ENCODE measurements around the gene FBXL19.
"Not testable (repeated sequence)": the region's sequence is repeated elsewhere in the genome, so short reads cannot be mapped to it uniquely, and the experiment has no call there.

FBXL19 gene, protein sequence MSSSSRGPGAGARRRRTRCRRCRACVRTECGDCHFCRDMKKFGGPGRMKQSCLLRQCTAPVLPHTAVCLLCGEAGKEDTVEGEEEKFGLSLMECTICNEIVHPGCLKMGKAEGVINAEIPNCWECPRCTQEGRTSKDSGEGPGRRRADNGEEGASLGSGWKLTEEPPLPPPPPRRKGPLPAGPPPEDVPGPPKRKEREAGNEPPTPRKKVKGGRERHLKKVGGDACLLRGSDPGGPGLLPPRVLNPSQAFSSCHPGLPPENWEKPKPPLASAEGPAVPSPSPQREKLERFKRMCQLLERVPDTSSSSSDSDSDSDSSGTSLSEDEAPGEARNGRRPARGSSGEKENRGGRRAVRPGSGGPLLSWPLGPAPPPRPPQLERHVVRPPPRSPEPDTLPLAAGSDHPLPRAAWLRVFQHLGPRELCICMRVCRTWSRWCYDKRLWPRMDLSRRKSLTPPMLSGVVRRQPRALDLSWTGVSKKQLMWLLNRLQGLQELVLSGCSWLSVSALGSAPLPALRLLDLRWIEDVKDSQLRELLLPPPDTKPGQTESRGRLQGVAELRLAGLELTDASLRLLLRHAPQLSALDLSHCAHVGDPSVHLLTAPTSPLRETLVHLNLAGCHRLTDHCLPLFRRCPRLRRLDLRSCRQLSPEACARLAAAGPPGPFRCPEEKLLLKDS

DNA sequence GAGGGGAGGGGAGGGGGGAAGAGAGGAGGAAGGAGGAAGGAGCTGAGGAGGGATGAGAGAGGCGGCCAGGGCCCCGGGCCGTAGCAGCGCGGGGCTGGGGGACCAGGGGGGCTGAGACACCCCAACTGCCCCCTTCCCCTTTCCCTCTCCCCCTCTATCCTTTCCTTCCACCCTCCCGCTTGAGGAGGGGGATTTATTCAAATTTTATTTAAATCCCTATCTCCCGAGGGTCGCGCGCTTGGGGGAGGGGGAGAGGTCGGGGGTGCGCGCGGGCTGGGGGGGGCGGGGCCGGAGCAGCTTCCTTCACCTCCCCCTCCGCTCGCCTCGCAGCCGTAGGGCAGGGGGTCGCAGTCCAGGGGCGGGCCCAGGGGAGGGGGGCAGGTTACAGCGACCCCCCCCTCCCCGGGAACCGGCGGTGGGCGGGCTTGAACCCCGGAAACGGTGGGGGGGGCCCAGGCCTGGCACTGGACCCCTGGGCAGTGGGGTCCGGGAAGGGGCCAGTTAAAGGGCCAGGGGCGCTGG is at the start of gene FBXL19:
Gene FBXL19, plus strand, starts transcription at position 19 of the 522 bp plus-strand sequence. CDS start 2,183 bp downstream, outside the sequence.
- no peak for DNase-seq (ENCODE audit: low read depth)

DNA sequence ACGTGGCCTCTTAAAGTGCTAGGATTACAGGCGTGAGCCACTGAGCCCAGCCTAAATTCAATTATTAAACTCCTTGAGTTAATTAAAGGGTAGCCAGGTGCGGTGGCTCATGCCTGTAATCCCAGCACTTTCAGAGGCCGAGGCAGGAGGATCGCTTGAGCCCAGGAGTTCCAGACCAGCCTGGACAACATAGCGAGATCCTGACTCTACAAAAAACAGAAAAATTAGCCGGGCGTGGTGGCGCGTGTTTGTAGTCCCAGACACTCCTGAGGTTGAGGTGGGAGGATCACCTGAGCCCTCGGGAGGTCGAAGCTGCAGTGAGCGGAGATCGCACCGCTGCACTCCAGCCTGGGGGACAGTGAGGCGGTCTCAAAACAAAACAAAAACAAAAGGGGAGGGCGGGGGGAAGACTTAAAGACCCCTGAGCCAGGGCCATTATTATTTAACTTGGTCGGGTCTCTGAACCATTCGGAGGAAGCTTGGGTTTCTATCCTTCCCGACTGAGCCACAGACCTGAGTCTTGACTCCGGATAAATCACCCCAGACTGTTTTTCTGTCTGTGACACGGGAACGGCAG is 49.0 kb upstream of the FBXL19 start:
- no peak for DNase-seq (ENCODE audit: low read depth)

DNA sequence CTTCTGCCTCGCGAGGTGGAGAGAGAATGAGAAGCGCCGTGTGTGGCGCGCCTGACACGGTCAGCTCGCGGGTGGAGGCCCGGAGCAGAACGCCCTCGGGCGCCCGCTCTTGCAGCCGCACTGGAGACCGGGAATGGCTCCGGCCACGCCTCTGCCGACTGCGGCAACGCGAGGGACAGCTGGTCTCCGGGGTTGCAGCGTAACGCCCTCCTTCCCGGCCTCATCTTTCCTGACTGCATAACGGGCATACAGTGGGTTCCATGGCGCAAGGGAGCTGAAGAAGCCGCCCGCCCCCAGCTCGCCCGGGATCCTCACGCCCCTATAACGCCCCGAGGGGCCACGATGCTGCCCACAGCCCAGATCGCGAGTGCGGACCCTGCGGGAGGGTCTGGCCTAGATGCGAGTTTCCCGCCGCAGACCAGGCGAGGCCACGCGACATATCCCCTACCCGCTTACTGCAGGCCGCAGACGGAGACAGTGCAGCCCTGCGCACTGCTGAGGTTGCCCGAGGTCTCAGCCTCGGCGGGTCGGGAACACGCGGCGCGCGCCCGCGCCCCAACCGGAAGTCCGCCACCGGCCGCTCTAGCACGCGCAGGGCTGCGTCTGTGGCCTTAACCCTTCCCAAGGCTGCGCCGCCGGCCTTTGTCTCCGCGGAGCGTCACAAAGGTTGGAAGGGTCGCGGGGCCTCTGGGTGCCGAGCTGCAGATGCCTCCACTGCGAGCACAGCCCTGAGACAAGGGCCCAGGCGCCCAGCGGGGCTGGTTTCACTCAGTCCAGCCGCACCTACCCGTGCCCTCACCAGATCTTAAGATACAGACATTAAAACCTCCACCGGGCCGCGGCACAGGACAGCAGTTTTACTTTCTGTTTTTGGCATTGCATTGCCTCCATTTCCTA is 48.3 kb upstream of the FBXL19 start:
- DNase-seq (ENCODE audit: low read depth), result peak; percentile 79

DNA sequence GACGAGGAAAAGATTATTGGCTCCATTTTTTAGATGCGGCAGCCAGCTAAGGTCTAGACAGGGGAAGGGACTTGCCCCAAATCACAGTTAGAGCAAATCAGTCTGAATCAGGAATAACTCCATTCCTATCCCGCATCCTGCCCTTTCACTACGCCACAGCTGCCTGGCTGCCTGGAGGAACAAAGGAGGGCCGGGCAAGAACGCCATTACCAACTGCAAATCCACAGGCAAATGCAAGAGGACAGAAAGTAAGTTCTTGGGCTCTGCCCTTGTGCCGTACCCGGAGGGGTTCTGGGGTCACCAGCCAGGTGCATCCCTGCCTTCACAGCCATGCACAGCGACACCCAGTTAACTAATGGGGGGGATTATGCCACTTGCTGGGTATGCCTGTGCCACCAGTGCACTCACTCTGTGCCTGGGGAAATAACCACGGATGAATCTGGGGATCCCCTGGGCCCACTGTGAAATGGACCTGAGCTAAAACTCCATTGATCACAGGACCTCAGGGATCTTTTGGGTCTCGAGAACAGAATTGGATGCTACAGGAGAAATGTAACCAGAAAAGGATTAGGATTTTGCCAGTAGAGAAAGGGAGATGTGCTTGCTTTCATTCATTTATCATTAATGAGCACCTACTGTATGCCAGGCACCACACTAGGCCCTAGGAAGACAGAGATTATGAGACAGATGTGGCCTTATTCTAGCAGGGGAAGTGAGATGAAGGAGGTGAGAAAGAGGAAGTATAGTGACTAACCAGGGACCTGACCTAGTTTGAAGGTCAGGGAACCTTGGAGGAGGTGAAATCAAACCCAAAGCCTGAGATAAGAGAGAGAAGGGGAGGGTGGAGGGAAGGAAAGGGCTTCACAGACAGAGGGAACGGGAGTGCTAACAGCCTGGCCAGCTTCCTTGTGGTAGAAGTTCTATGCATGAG is 47.2 kb upstream of the FBXL19 start:
- DNase-seq (ENCODE audit: low read depth), result no peak

DNA sequence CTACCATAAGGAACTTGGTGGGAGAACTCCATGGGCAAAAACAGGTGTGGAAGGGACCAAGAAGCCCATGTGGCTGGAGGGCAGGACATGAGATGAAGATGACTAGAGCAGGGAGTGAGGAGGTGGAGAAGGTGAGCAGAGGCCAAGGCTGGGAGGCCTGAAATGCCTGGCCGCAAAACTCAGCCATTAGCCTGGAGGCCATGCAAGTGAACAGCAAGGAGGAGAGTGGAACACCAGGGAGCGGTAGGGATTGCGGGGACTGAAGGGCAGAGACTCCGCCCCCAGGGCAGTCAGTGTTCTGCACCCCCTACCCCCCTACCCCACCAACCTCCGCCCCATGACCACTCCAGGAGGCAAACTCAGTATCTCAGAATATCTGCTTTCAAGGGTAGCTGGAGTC is 46.5 kb upstream of the FBXL19 start:
- no peak for DNase-seq (ENCODE audit: low read depth)

DNA sequence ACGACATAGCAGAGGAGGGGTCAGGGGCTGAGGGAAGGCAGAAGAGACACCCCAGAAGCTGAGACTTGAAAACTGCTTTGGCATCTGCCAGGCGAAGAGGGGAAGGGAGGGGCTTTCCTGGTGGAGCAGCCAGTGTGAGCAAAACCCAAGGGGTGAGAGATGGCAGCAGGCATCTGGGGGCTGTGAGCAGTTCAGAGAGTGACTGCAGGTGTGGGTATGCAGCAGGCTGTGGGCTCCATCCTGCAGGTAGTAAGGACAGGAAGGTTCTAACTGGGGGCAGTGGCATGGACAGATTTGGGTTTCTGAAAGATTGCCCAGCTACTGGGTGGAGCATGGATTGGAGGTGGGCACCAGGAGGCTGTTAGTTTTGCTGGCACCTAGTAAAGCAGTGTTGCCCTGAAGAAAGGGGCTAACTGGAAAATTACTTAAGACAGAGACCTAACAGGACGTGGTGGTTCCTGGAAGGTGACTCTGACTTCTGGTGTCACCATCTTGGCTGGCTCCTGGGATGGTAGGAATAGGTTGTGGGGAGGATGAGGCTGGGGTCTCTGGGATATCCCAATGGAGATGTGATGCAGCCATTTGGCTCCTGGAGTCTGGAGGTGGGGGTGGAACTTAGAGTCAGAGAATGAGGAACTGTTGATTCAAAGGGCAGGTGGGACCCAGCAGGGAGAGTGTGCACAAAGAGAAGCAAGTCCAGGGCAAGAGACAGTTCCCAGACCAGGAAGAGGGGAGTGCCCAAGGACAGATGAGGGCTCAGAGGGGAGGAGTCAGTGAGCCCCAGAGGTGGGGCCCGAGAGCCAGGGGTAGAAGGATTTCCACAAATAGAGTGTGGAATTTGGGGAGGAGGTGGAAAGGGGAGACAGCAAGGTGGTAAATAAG is 40.7 kb upstream of the FBXL19 start:
- no peak for DNase-seq (ENCODE audit: low read depth)

DNA sequence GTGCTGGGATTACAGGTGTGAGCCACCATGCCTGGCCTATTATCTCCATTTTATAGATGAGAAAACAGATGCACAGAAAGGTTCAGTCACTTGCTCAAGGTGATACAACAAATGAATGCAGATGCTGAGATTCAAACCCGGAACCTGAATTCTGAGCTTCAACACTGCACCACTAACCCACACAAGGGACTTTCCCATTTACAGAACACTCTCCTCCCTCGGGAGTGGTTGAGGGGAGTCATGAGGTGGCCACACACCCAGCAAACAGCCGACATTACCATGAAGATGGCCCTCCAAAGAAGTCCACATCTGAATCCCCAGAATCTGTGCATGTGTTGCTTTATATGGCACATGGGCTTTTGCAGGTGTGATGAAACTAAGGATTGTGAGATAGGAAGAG is 38.6 kb upstream of the FBXL19 start:
- DNase-seq (ENCODE audit: low read depth), result no peak

DNA sequence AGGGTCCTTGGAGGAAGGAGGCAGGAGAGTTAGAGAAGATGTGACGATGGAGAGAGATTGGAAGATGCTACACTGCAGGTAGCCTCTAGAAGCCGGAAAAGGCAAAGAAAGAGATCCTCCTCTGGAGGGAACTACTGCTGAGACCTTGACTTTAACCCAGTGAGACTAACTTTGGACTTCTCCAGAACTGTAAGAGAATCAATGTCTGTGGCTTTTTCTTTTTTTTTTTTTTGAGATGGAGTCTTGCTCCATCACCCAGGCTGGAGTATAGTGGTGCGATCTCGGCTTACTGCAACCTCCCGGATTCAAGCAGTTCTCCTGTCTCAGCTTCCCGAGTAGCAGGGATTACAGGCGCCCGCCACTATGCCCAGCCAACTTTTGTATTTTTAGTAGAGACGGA is 38.2 kb upstream of the FBXL19 start:
- DNase-seq (ENCODE audit: low read depth), result no peak

DNA sequence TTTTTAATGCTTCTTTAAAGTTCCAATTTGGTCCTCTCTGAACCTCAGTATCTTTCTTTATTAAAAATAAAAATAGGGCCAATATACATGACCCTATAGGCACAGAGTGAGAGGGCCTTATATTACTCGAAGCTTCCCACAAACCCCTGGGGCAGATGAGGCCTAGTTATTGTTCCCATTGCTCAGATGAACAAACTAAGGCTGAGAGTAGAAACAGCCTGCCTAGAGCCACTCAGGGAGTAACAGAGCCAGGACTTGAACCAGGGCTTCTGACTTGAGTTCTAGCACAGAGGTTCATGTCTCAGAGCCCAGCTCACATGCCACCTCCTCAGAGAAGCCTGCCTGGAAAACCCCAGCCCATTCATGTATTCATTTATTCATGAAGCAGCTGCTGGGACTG is 37.2 kb upstream of the FBXL19 start:
- no peak for DNase-seq (ENCODE audit: low read depth)

DNA sequence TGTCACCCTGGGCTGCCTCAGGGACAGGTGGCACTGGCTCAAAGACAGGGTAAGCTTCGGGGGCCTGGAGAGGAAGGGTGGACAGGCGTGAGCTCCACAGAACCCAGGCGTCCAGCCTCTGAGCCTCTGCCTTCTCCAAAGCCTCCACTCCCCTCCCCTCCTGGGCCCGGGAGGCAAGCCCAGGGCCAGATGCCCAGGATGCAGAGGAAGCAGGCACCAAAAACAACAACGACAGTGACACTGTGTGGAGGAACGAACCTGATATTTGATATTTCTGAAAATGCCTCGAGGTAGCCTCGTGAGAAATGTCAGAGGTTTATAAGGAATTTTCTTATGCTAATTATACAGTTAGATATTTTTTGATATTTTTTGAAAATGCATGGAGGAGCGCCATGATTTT is 35.4 kb upstream of the FBXL19 start:
- DNase-seq (ENCODE audit: low read depth), result no peak

DNA sequence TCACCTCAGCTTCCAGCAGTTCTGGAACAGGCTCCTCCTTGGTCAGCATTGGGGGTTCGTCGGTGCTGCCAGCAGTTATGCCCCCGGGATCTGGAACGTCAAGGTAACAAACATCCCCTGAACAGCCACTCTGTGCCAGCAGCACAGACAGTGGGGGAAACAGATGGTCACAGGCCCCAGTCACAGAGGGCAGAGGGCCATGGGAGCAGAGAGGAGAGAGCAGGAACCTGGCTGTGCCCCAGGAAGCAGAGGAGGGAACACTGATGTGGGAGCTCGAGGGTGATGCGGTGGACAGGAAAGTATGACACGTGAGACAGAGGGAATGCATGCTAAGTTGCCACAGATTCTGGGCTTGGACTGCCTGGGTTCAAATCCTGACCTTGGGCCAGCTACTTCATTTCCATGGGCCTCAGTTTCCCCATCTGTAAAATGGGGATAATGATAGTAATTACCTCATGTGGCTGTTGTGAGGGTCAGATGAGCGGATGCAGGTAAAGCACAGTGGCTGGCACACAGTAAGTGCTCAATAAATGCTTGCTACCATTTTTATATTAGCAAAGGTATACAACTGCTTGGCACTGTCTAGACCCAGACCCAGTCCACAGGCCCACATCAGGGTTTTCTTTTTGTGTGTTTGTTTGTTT is 34.4 kb upstream of the FBXL19 start:
- DNase-seq (ENCODE audit: low read depth), result no peak

DNA sequence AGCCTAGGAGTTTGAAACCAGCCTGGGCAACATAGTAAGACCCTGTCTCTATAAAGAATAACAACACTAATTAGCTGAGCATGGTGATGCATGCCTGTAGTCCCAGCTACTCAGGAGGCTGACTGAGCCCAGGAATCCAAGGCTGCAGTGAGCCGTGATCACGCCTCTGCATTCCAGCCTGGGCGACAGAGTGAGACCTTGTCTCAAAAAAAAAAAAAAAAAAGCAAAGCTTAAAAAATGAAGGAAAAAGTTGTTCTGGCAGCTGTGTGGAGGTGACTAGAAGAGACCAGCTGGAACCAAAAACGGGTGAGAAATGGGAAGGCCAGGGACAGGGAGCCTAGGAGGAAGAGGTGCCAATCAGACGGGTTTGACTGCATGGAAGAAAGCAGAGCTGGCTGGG is 33.7 kb upstream of the FBXL19 start:
- no peak for DNase-seq (ENCODE audit: low read depth)

DNA sequence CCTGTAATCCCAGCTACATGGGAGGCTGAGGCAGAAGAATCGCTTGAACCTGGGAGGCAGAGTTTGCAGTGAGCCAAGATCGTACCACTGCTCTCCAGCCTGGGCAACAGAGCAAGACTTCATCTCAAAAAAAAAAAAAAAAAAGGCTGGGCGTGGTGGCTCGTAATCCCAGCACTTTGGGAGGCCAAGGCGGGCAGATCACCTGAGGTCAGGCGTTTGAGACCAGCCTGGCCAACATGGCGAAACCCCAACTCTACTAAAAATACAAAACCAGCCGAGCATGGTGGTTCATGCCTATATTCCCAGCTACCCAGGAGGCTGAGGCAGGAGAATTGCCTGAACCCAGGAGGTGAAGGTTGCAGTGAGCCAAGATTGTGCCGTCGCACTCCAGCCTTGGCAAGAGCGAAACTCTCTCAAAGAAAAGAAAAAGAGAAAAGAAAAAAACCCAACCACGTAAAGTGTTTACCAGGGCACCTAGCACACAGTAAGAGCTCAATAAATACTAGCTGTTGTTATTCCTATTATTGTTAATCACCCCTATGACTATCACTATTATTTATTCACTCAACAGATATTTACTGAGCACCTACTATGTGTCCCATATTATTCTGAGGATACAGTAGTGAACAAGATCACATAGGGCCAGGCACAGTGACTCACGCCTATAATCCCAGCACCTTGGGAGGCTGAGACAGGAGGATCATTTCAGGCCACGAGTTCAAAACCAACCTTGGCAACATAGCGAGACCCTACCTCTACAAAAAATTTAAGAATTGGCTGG is 32.1 kb upstream of the FBXL19 start:
- not testable (repeated sequence) for DNase-seq (ENCODE audit: low read depth)

DNA sequence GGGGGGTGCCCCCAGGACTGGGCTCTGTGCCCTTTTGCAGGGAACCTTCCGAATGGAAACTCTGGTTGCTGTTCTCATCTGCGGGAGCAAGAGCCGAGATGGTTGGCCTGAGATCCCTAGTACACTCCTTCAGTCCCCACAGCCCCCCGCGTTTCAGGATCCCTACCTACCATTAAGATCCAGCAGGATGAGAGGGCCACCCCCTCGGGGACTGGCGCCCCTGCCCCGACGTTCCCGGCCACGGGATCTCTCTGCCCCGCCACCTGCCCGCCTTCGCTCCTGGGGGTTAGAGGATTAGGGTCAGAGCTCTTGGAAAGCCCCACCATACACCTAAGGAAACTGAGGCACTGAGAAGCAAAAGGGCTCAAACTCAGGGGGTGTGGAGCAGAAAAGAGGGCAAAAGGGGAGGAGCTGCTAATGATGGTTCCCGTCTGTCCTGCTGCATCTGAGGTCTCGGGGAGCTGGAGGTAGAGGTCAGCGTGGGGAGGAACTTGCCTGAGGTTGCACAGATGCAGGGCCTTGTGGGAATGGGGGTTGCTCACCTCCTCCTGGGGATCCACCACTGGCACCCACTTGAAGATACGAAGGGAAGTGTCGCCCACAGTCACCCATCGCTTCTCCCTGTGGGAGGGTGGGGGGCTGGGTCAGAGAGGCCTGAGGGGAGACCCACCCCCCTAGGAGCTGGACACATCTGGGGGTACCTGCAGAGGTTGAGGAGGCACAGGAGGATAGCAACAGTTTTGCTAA is 30.5 kb upstream of the FBXL19 start:
- DNase-seq (ENCODE audit: low read depth), result no peak

DNA sequence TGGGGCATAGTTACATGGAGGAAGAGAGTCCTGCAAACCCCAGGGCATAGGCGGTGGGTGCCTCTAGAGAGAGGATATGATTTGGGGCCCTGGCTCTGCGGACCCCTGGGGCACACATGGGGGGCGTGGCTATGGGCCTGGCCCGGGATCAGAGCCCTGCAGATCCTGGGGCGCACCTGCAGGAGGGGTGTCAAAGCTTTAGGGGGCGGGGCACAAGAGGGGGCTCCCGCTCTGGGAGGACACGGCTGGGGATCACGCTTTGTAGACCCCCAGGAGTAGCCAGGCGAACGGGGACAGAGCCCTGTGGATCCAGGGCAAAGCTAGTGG is 30.0 kb upstream of the FBXL19 start:
- DNase-seq (ENCODE audit: low read depth), result no peak

DNA sequence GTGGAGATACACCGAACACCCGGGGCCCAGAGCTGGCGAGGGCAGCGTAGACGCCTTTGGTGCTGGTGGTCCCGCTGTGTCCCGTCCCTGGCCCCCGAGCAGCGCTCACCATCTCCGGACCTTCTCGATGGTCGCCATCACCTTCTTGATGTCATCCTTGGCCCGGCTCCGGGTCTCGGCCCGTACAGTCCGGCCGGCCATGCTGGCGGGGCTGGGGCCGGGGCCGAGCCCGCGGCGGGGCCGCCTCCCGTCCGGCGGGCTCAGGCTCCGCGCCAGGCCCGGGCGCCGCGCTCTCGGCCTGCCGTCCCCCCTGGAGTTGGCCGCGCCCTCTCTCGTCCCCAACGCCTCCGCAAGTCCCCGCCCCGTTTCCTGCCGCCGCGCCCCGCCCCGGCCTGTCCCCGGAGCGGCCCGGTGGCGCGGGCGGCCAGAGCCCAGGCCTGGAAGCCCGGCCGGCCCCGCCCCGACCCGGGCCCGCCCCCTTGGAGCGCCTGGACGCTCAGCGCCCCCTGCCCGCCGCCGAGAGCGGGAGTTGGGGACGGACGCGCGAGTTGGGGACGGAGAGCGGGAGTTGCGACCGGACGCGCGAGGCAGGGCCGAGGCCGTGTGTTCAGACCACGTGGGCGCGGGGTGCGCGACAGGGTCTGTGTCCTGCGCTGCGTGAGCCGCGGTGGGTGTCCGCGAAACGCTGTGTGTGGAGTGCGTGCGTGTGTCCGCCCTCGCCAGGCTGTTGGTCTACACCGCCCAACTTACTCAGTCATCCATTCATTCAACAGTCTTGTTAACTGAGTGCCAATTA is 29.4 kb upstream of the FBXL19 start, which contains the start of gene BCL7C:
Gene BCL7C, minus strand, starts transcription at position 334 of the 796 bp plus-strand sequence. Its CDS starts 133 bp downstream, at position 201.
- DNase-seq (ENCODE audit: low read depth), result peak; percentile 64
